Measurements from ENCODE around the gene RIPOR3.

- TF ChIP-seq, protein P1, sequence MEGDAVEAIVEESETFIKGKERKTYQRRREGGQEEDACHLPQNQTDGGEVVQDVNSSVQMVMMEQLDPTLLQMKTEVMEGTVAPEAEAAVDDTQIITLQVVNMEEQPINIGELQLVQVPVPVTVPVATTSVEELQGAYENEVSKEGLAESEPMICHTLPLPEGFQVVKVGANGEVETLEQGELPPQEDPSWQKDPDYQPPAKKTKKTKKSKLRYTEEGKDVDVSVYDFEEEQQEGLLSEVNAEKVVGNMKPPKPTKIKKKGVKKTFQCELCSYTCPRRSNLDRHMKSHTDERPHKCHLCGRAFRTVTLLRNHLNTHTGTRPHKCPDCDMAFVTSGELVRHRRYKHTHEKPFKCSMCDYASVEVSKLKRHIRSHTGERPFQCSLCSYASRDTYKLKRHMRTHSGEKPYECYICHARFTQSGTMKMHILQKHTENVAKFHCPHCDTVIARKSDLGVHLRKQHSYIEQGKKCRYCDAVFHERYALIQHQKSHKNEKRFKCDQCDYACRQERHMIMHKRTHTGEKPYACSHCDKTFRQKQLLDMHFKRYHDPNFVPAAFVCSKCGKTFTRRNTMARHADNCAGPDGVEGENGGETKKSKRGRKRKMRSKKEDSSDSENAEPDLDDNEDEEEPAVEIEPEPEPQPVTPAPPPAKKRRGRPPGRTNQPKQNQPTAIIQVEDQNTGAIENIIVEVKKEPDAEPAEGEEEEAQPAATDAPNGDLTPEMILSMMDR (IDR thresholded peaks at IDR 0.05; ENCODE audit: low read length): no peak
- no peak for TF ChIP-seq EZH2 (IDR thresholded peaks at IDR 0.05; ENCODE audit: borderline replicate concordance, low read length)
Observed at GRCh38 chr20:50574586-50574985, 116.8 kb downstream of the RIPOR3 start.
